HG03469 (cell line): ENCODE results near the gene EFCAB9.

ENCODE experiments used
- ATAC-seq: cut with Tn5 transposase; IDR thresholded peaks from one replicate; pipeline ENCODE4 v1.9.1; 2021; ENCODE audit warnings: mild to moderate bottlenecking, moderate library complexity, moderate number of reproducible peaks; ENCODE audit not compliant: unreplicated experiment

The EFCAB9 gene

GRCh38 chr5:172165465-172165864, 28.5 kb upstream of the EFCAB9 start:
- no peak for ATAC-seq

- no peak for ATAC-seq
These were observed 27.7 kb upstream of the EFCAB9 start for GRCh38 chr5:172166030-172166826.

GRCh38 chr5:172167895-172168294, 26.1 kb upstream of the EFCAB9 start:
- no peak for ATAC-seq

GRCh38 chr5:172168311-172168710, 25.7 kb upstream of the EFCAB9 start:
- ATAC-seq: no peak

- no peak for ATAC-seq
These were observed 24.8 kb upstream of the EFCAB9 start for GRCh38 chr5:172169216-172169615.

GRCh38 chr5:172170251-172170701, 23.7 kb upstream of the EFCAB9 start:
- no peak for ATAC-seq

GRCh38 chr5:172171118-172171517, 22.9 kb upstream of the EFCAB9 start:
- no peak for ATAC-seq

- ATAC-seq: no peak
These were observed 20.9 kb upstream of the EFCAB9 start for GRCh38 chr5:172172912-172173563.

- ATAC-seq: no peak
These were observed 20.3 kb upstream of the EFCAB9 start for GRCh38 chr5:172173564-172174153.

- peak; percentile 37 for ATAC-seq
These were observed 18.7 kb upstream of the EFCAB9 start for GRCh38 chr5:172175263-172175719.

- no peak for ATAC-seq
These were observed 16.8 kb upstream of the EFCAB9 start for GRCh38 chr5:172177176-172177575.

GRCh38 chr5:172178301-172178987, 15.5 kb upstream of the EFCAB9 start:
- ATAC-seq: no peak

GRCh38 chr5:172178991-172179989, 14.7 kb upstream of the EFCAB9 start:
- no peak for ATAC-seq

- ATAC-seq: no peak
These were observed 13.0 kb upstream of the EFCAB9 start for GRCh38 chr5:172180936-172181335.

- ATAC-seq: no peak
These were observed 11.7 kb upstream of the EFCAB9 start for GRCh38 chr5:172182291-172182690.

- no peak for ATAC-seq
These were observed 10.1 kb upstream of the EFCAB9 start for GRCh38 chr5:172183881-172184280.

- no peak for ATAC-seq
These were observed 8.9 kb upstream of the EFCAB9 start for GRCh38 chr5:172185096-172185461.

GRCh38 chr5:172186114-172186695, 7.8 kb upstream of the EFCAB9 start:
- ATAC-seq: no peak

- ATAC-seq: no peak
These were observed 6.6 kb upstream of the EFCAB9 start for GRCh38 chr5:172187118-172188032.
